HCT116 (cell line): Measurements from ENCODE around the gene COMMD10. TPM values are rescaled to one million over a fixed set of nuclear protein-coding genes. Genes with fewer than 3 reads are reported as not detected.

Experiments used
- ATAC-seq: fragments of 200-7000 bp; cut with Tn5 transposase; 2 replicates; pipeline ENCODE4 v1.9.1; 2020; ENCODE audit warnings: mild to moderate bottlenecking, moderate library complexity
- BruUV-seq: library from RNA; stranded (reverse); fragments of 400-500 nt; replicated peaks from 2 replicates; lab custom pipeline; 2021; lab: Mats Ljungman, UMichigan
- CTCF ChIA-PET: fragments of 300-600 bp; sonication (Branson Sonifier 250); formaldehyde crosslinking; loops from one replicate; lab custom pipeline; 2021; ENCODE audit warnings: antibody characterized with exemption; lab: Charles Lee
- POLR2A ChIA-PET: fragments of 300-600, 350-600 bp; sonication (Branson Sonifier 250); formaldehyde crosslinking; loops from one replicate; lab custom pipeline; 2021; ENCODE audit warnings: antibody characterized with exemption; lab: Charles Lee
- RAD21 ChIA-PET, 2 experiments: fragments of 300-600 bp; sonication (Branson Sonifier 250); formaldehyde crosslinking; loops; one replicate each; lab custom pipeline; 2023; ENCODE audit warnings: low total read pairs in 2 of 2; ENCODE audit not compliant: uncharacterized antibody in 2 of 2, unreplicated experiment in 2 of 2, low non-redundant PET in 1 of 2; lab: Charles Lee
- DNase-seq: peaks from one replicate; pipeline ENCODE4 v3.0.0-alpha.2; 2010; ENCODE audit warnings: low read depth, low spot score
- H2AFZ ChIP-seq: fragments of 200-600 bp; shearing (Covaris generic), sonication (generic); 2 replicates; pipeline ENCODE4 v1.6.1; 2017; ENCODE audit warnings: low read depth, mixed run types, mixed read lengths, antibody characterized with exemption, low read length; ENCODE audit not compliant: poor library complexity, severe bottlenecking
- H3K27ac ChIP-seq: 2 replicates; pipeline ENCODE4 v1.5.1; 2012; ENCODE audit warnings: low read depth, low read length
- H3K27me3 ChIP-seq: fragments of 200-600 bp; sonication (generic); 2 replicates; pipeline ENCODE4 v1.6.1; 2016; ENCODE audit warnings: mixed run types, low read length, mixed read lengths; ENCODE audit not compliant: insufficient read depth
- H3K36me3 ChIP-seq, 2 experiments: fragments of 200-500 bp in 1 of 2; fragments of 200-600 bp in 1 of 2; sonication (Bioruptor generic) in 1 of 2; sonication (generic) in 1 of 2; 2 replicates each; pipeline versions ENCODE4 v1.5.1 to v1.6.1; 2014 to 2016; ENCODE audit warnings: low read length in 2 of 2, inconsistent platforms in 1 of 2, mixed read lengths in 1 of 2, mixed run types in 1 of 2; ENCODE audit not compliant: insufficient read depth in 2 of 2, control insufficient read depth in 1 of 2
- H3K4me1 ChIP-seq, 2 experiments: fragments of 200-600 bp in 1 of 2; sonication (generic) in 1 of 2; 2 replicates each; pipeline versions ENCODE4 v1.5.1 to v1.6.1; 2012 to 2017; ENCODE audit warnings: low read length in 2 of 2, inconsistent platforms in 1 of 2, mild to moderate bottlenecking in 1 of 2, mixed read lengths in 1 of 2, mixed run types in 1 of 2, moderate library complexity in 1 of 2; ENCODE audit not compliant: insufficient read depth in 2 of 2, control insufficient read depth in 1 of 2
- H3K4me2 ChIP-seq: fragments of 200-600 bp; sonication (generic); 2 replicates; pipeline ENCODE4 v1.6.1; 2017; ENCODE audit warnings: mixed run types, low read length, mixed read lengths
- H3K4me3 ChIP-seq, 2 experiments: fragments of 200-600 bp in 1 of 2; sonication (generic) in 1 of 2; replicated peaks in 1 of 2; 2 replicates each; pipeline ENCODE4 v1.5.1; 2011 to 2016; ENCODE audit warnings: low read length in 2 of 2, control low read depth in 1 of 2, low read depth in 1 of 2, mild to moderate bottlenecking in 1 of 2, mixed read lengths in 1 of 2, mixed run types in 1 of 2
- H3K79me2 ChIP-seq: fragments of 200-600 bp; sonication (generic); 2 replicates; pipeline ENCODE4 v1.6.1; 2017; ENCODE audit warnings: mild to moderate bottlenecking, mixed run types, low read length, moderate library complexity, mixed read lengths; ENCODE audit not compliant: insufficient read depth
- H3K9ac ChIP-seq: fragments of 200-600 bp; sonication (generic); 2 replicates; pipeline ENCODE4 v1.6.1; 2016; ENCODE audit warnings: low read length, mixed read lengths
- H3K9me2 ChIP-seq: fragments of 200-600 bp; sonication (generic), shearing (Covaris generic); 2 replicates; pipeline ENCODE4 v1.6.1; 2017; ENCODE audit warnings: mixed run types, mild to moderate bottlenecking, moderate library complexity; ENCODE audit not compliant: insufficient read depth
- H3K9me3 ChIP-seq, 2 experiments: fragments of 200-500 bp in 1 of 2; fragments of 200-600 bp in 1 of 2; sonication (Bioruptor generic) in 1 of 2; sonication (generic) in 1 of 2; 2 replicates each; pipeline ENCODE4 v1.6.1; 2014 to 2017; ENCODE audit warnings: low read length in 2 of 2, mixed read lengths in 2 of 2, inconsistent platforms in 1 of 2, low read depth in 1 of 2, mild to moderate bottlenecking in 1 of 2, mixed run types in 1 of 2, moderate library complexity in 1 of 2; ENCODE audit not compliant: control insufficient read depth in 1 of 2, insufficient read depth in 1 of 2
- H4K20me1 ChIP-seq: fragments of 200-600 bp; sonication (generic), shearing (Covaris generic); 2 replicates; pipeline ENCODE4 v1.6.1; 2017; ENCODE audit warnings: mixed run types, mild to moderate bottlenecking, moderate library complexity; ENCODE audit not compliant: insufficient read depth
- CEBPB ChIP-seq: IDR thresholded peaks from 2 replicates; pipeline ENCODE4 v1.6.1; 2012; ENCODE audit warnings: low read depth
- CTCF ChIP-seq, 3 experiments: fragments of 200-600 bp in 1 of 3; sonication (generic) in 1 of 3; IDR thresholded peaks in 2 of 3; conservative IDR thresholded peaks in 1 of 3; 2 replicates each; pipeline ENCODE4 v1.5.1; 2012 to 2017; ENCODE audit warnings: low read depth in 2 of 3, low read length in 2 of 3, antibody characterized with exemption in 1 of 3, borderline replicate concordance in 1 of 3, control low read depth in 1 of 3, mild to moderate bottlenecking in 1 of 3, mixed read lengths in 1 of 3, mixed run types in 1 of 3, moderate library complexity in 1 of 3; ENCODE audit not compliant: insufficient read depth in 1 of 3
- EGR1 ChIP-seq: IDR thresholded peaks from 2 replicates; pipeline ENCODE4 v1.6.1; 2012; ENCODE audit warnings: low read depth
- ELF1 ChIP-seq: IDR thresholded peaks from 2 replicates; pipeline ENCODE4 v1.6.1; 2012; ENCODE audit warnings: low read depth, borderline replicate concordance
- EZH2 ChIP-seq: fragments of 200-600 bp; sonication (generic); IDR thresholded peaks from 2 replicates; pipeline ENCODE4 v1.6.1; 2017; ENCODE audit warnings: antibody characterized with exemption, mixed run types
- EZH2phosphoT487 ChIP-seq: fragments of 200-600 bp; IDR thresholded peaks from 2 replicates; pipeline ENCODE4 v1.6.1; 2018; ENCODE audit warnings: antibody characterized with exemption, borderline replicate concordance
- FOSL1 ChIP-seq: IDR thresholded peaks from 2 replicates; pipeline ENCODE4 v1.6.1; 2012; ENCODE audit warnings: low read depth
- JUND ChIP-seq: IDR thresholded peaks from 2 replicates; pipeline ENCODE4 v1.6.1; 2012
- POLR2A ChIP-seq: IDR thresholded peaks from 2 replicates; pipeline ENCODE4 v1.7.0; 2011; ENCODE audit warnings: borderline replicate concordance; ENCODE audit not compliant: insufficient read depth, insufficient read length; ENCODE audit errors: extremely low read depth
- POLR2AphosphoS5 ChIP-seq: IDR thresholded peaks from 2 replicates; pipeline ENCODE4 v1.6.1; 2011; ENCODE audit warnings: mild to moderate bottlenecking, low read depth, low read length, moderate library complexity
- REST ChIP-seq: IDR thresholded peaks from 2 replicates; pipeline ENCODE4 v1.6.1; 2012; ENCODE audit warnings: low read depth
- SIN3A ChIP-seq: IDR thresholded peaks from 2 replicates; pipeline ENCODE4 v1.6.1; 2012; ENCODE audit warnings: low read depth
- SP1 ChIP-seq: IDR thresholded peaks from 2 replicates; pipeline ENCODE4 v1.6.1; 2012; ENCODE audit warnings: low read depth
- TCF7L2 ChIP-seq: IDR thresholded peaks from 2 replicates; pipeline ENCODE4 v1.7.0; 2011; ENCODE audit warnings: borderline replicate concordance, inconsistent platforms; ENCODE audit not compliant: insufficient read depth, insufficient read length; ENCODE audit errors: extremely low read depth
- YY1 ChIP-seq: IDR thresholded peaks from 2 replicates; pipeline ENCODE4 v1.6.1; 2011; ENCODE audit warnings: low read length, low read depth, moderate library complexity, mild to moderate bottlenecking; ENCODE audit not compliant: insufficient replicate concordance; ENCODE audit errors: extremely low read depth
- ZFX ChIP-seq: fragments of 450-650 bp; IDR thresholded peaks from 2 replicates; pipeline ENCODE4 v1.6.1; 2017
- intact Hi-C: fragments of 100-400 bp; cut with micrococcal nuclease; formaldehyde crosslinking; loops from 2 replicates; pipeline ENCODE4 v1.10.0; 2022
- total RNA-seq: library from RNA; stranded (reverse); gene quantifications from one replicate; pipeline ENCODE4 v1.2.1, GENCODE V29; 2021; ENCODE audit not compliant: unreplicated experiment
- TF ChIP-seq, protein P1 (sequence below): IDR thresholded peaks from 2 replicates; pipeline ENCODE4 v1.6.1; 2012
- TF ChIP-seq, protein P2 (sequence below): IDR thresholded peaks from 2 replicates; pipeline ENCODE4 v1.6.1; 2011; ENCODE audit warnings: mild to moderate bottlenecking, low read length, moderate library complexity; ENCODE audit not compliant: insufficient replicate concordance; ENCODE audit errors: extremely low read depth
- TF ChIP-seq, protein P3 (sequence below): IDR thresholded peaks from 2 replicates; pipeline ENCODE4 v1.6.1; 2012

The COMMD10 gene
- total RNA-seq, 1 experiment from 2014 or later: 35.3 TPM

GRCh38 chr5:116281309-116281708 lies 196.5 kb downstream of the COMMD10 start:
- Histone ChIP-seq H3K4me3 (no peak overlapping the region), H3K4me2 (no peak overlapping the region), H3K9me3 (peaks cover 0 to 13% of the 10 kb centered on the region in 2 experiments; a peak in 1 of 4 replicates), H3K4me1 (no peaks in the 10 kb centered on the region), H3K9ac (no peak overlapping the region), H3K79me2 (no peaks in the 10 kb centered on the region), H3K27me3 (no peaks in the 10 kb centered on the region), H2AFZ (no peak overlapping the region), H4K20me1 (no peaks in the 10 kb centered on the region), H3K27ac (no peak overlapping the region), H3K9me2 (no peaks in the 10 kb centered on the region), H3K36me3 (no peaks in the 10 kb centered on the region)
- DNase-seq (no peak), ATAC-seq (no peak)
- CTCF ChIA-PET: no interaction called here
- no TSS peak for BruUV-seq
- no peak for TF ChIP-seq EZH2
- TF ChIP-seq POLR2AphosphoS5: no peak
- no peak for TF ChIP-seq SIN3A
- TF ChIP-seq, protein P1, sequence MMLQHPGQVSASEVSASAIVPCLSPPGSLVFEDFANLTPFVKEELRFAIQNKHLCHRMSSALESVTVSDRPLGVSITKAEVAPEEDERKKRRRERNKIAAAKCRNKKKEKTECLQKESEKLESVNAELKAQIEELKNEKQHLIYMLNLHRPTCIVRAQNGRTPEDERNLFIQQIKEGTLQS: no peak
- TF ChIP-seq, protein P2, sequence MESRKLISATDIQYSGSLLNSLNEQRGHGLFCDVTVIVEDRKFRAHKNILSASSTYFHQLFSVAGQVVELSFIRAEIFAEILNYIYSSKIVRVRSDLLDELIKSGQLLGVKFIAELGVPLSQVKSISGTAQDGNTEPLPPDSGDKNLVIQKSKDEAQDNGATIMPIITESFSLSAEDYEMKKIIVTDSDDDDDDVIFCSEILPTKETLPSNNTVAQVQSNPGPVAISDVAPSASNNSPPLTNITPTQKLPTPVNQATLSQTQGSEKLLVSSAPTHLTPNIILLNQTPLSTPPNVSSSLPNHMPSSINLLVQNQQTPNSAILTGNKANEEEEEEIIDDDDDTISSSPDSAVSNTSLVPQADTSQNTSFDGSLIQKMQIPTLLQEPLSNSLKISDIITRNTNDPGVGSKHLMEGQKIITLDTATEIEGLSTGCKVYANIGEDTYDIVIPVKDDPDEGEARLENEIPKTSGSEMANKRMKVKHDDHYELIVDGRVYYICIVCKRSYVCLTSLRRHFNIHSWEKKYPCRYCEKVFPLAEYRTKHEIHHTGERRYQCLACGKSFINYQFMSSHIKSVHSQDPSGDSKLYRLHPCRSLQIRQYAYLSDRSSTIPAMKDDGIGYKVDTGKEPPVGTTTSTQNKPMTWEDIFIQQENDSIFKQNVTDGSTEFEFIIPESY: no peak
- no peak for TF ChIP-seq CTCF (IDR thresholded peaks at IDR 0.05 in 2 of 3, conservative IDR thresholded peaks at IDR 0.05 in 1 of 3; ENCODE audit: borderline replicate concordance in 1 of 3, insufficient read depth in 1 of 3, low read depth in 2 of 3, low read length in 2 of 3)
- no peak for TF ChIP-seq EZH2phosphoT487
- no peak for TF ChIP-seq POLR2A
- TF ChIP-seq YY1: no peak
- no peak for TF ChIP-seq EGR1
- TF ChIP-seq ELF1: no peak
- no peak for TF ChIP-seq REST
- no peak for TF ChIP-seq TCF7L2
- no peak for TF ChIP-seq ZFX
- TF ChIP-seq CEBPB: no peak
- TF ChIP-seq, protein P3, sequence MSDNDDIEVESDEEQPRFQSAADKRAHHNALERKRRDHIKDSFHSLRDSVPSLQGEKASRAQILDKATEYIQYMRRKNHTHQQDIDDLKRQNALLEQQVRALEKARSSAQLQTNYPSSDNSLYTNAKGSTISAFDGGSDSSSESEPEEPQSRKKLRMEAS: no peak
- no peak for TF ChIP-seq JUND
- TF ChIP-seq SP1: no peak
- no peak for TF ChIP-seq FOSL1
- POLR2A ChIA-PET: no interaction called here
- RAD21 ChIA-PET: no interaction called here
- intact Hi-C loops: no loop called here
